LNCaP clone FGC (cell line): Measurements from ENCODE around the gene TENM3.

Source experiments
- DNase-seq: peaks from one replicate; pipeline ENCODE4 v3.0.0-alpha.2; 2011; ENCODE audit warnings: low read depth
- H3K4me3 ChIP-seq: 2 replicates; pipeline ENCODE4 v1.5.1; 2011; ENCODE audit warnings: mild to moderate bottlenecking, low read depth, low read length, control low read depth
- CTCF ChIP-seq: IDR thresholded peaks from 2 replicates; pipeline ENCODE4 v1.5.1; 2012; ENCODE audit warnings: mild to moderate bottlenecking; ENCODE audit not compliant: control insufficient read depth, insufficient read depth; ENCODE audit errors: extremely low read depth

The TENM3 gene

GRCh38 chr4:182496408-182496807 is 253.2 kb downstream of the TENM3 start:
- H3K4me3 ChIP-seq: no peak overlapping the region
- no peak for DNase-seq
- TF ChIP-seq CTCF: no peak

DNA sequence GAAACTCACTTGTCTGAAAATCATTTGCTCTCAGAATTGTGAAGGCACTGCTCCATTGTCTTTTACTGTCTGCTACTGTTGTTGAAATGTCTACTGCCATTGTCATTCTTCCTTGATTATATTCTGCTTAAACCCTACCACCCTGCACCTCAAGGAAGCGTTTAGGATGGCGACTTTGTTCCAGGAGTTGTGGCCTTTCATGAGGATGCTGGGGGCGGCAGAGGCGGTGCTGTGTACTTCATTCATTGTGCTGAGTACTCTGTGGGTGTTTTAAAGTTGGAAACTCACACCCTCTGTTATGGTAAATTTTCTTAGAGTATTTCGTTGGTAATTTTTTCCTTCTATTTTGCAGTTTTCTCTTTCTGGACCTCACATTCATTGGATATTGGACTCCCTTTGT is 258.9 kb downstream of the TENM3 start:
- DNase-seq: no peak
- no peak overlapping the region for H3K4me3 ChIP-seq
- no peak for TF ChIP-seq CTCF

DNA sequence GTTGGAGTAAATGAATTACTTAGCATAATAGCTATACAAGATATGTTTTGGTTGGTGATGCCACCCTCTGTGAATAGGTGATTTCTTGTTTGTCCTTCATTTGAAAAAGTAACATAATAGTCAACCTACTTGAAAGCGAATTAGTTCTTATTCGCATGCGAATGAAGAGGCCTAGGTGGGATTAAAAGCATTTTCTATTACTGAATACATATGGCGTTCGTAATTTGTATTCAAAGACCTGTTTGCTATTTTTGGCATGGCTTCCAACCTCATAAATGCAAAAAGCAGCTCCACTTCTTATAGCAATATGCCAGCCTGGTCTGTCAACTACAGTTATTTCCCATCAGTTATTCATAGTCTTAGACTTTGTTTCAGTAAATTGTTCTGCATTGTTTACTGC is 261.3 kb downstream of the TENM3 start:
- no peak for TF ChIP-seq CTCF

DNA sequence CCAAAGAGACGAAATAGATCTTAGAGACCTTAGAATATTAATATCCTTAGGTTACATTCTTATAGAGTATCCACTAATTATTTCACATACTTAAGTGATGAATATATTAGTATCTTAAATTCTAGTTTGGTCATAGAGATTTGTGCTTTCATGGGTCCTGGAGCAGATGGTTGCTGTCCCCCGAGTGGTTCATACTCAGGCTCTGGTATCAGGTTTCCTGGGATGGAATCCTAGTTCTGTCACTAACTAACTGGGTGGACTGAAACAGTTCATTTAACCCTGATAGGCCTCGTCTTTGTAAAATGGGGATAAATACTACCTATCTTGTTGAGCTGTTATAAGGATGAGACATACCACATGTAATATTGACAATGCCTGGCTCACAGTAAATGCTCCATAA is 264.6 kb downstream of the TENM3 start:
- no peak for TF ChIP-seq CTCF
- DNase-seq: no peak

More for the DNA sequence above, 261.3 kb downstream of the TENM3 start:
- DNase-seq: no peak
- H3K4me3 ChIP-seq: no peak overlapping the region

DNA sequence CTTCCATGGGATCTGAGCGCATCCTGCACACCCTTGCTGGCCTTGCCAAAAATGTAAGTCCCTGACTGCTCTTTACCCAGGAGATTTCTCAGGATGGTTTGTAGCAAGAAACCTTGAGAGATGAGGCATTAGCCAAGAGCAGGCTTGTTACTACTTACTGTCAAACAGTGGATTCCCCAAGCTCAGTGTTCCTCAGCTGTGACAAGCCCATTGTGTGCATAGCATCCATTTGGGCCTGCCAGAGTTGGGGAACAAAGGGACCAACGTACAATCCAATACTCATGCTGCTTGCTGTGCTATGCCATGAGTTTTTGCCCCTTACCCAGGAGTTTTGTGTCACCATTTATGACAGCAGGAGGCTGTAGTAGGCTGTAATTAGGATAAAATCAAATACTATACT is 267.6 kb downstream of the TENM3 start:
- TF ChIP-seq CTCF: no peak
- no peak overlapping the region for H3K4me3 ChIP-seq
- DNase-seq: no peak

More for the DNA sequence above, 264.6 kb downstream of the TENM3 start:
- no peak overlapping the region for H3K4me3 ChIP-seq

DNA sequence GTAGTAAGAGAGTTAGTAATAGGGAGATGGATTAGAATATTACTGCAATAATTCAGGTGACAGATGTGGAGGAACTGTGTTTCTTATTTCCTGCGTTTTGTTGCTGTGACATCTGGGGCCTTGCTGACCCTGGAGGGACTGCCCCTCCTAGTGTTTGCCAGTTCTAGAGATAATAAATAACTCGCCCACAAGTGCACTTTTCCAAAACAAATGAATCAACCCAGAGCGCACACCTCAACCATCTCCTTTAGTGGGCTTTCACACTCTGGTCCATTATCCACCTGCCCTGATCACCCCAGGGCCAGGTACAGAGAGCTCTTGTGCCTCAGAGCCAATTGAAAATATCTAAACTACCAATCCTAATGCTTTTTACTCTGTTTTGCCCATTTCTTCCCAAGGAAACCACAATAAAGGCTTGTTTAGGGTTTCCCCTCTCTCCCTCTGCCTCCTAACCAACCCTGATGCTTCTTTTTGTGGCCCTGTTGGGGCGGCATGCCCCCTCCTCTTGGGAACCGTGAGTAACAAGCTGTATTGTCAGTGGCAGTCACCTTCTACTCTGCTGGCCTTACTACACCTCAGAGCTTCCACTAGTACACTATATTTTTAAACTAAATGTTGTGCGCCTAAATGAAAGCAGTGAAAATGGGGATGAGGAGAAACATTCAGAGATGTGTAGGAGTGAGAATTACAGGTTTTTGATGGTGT is 270.5 kb downstream of the TENM3 start:
- no peak for DNase-seq
- no peak for TF ChIP-seq CTCF
- H3K4me3 ChIP-seq: no peak overlapping the region

DNA sequence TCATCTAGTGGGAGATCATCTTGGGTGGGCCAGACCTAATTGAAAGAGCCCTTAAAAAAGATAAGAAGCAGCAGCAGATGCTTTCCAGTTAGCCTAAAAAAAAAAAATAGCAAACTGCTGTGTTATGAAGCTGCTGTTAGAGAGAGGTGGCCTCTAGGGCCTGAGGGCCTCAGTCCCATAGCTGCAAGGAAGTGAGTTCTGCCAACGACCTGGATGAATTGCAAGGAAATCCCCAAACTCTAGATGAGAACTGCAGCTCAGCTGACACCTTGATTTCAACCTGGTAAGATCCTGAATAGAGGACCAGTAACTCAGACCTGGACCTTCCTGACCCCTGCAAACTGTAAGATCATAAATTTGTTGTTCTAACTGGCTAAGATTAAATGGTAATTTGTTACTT is 275.2 kb downstream of the TENM3 start:
- H3K4me3 ChIP-seq: no peak overlapping the region
- no peak for DNase-seq
- TF ChIP-seq CTCF: no peak
